HTR-8/SVneo (cell line): ENCODE data around the gene CPNE1.

Experiments
- DNase-seq: peaks from one replicate; pipeline ENCODE4 v3.0.0; 2011; ENCODE audit warnings: low spot score, mixed read lengths; ENCODE audit not compliant: insufficient read length
- FAIRE-seq: peaks from 2 replicates; lab custom pipeline; 2011; peaks lifted over from hg19 to GRCh38; lab: Jason Lieb, UNC

CPNE1 gene

DNA sequence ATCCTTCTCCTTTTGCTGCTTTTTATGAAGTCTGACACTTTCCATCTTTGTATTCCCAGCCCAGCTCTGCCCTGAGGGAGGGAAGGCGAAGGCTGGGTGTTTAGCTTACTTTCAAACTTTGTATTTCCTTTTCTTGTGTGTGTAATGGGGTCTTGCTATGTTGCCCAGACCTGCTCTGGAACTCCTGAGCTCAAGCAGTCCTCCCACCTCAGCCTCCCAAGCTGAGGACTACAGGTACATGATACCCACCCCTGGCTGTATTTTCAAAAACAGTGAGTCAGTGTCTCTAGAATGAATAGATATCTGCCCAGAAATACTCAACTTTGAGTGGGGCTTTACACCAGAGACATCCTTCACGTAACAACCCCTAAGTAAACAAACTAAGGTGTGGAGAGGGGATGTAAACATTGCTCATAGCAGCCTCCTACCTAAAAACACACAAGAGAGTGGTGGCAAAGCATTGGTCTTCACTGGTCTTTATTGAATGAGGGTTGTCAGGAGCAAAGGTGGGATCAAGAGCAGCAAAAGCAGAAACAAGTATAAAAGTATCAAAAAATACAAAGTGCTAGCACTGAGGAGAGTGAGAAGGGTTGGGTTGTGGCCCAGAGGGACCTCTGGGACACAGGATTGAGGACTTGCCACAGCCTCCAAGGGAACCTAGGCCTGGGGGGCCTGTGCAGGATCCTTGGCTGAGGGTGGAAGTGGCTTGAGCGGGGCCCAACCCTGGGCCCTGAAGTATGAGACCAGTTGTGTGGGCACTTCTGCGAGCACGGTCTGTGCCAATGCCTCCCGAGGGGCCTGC is 38.9 kb downstream of the CPNE1 start:
- no peak for FAIRE-seq
- DNase-seq = no peak

DNA sequence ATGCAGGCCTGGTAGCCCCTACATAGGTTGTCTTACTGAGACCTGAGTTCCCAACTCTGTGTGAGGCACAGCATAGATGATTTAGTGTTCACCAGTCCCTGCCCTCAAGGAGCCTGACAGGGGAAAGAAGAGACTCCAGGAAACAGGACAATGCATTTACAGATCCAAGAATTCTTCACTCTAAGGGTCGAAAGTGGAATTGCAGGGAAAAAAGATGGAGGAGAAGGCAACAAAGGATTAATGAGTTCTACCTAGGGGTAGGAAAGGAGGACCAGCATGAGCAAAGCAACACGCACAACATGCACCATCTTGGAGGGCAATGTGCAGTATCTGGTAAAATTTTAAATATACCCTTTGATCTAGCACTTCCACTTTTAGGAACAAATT is 43.1 kb downstream of the CPNE1 start:
- no peak for FAIRE-seq

DNA sequence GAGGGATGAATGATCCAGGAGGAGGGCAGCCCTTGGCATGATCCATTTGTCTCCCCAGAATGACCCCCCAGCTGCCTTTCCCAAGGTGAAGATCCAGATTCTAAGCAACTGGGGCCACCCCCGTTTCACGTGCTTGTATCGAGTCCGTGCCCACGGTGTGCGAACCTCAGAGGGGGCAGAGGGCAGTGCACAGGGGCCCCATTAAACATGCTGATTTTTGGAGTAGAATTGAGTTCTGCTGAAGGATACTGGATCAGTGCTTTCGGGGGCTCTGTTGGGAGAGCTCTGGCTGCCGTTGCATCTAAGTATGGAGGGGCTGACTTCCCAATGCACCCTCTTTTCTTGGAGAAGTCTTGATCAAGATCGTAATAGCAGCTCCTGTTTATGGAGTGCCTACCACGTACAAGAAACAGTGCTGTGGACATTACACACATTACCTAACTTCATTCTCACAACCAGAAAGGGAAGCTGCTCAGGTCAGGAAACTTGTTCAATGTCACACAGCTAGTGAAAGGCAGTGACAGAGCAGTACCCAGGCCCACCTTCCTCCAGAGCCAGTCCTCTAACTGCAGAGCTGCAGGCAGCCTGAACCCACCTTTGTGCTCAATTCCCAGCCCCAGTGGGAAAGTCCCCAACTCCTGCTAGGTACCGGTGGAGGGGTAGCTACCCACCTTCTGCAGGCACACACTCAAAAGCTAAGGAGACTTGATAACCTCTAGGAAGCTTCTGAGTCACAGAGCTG is 43.7 kb downstream of the CPNE1 start:
- FAIRE-seq = no peak

More for the DNA sequence above, 43.1 kb downstream of the CPNE1 start:
- DNase-seq = no peak

DNA sequence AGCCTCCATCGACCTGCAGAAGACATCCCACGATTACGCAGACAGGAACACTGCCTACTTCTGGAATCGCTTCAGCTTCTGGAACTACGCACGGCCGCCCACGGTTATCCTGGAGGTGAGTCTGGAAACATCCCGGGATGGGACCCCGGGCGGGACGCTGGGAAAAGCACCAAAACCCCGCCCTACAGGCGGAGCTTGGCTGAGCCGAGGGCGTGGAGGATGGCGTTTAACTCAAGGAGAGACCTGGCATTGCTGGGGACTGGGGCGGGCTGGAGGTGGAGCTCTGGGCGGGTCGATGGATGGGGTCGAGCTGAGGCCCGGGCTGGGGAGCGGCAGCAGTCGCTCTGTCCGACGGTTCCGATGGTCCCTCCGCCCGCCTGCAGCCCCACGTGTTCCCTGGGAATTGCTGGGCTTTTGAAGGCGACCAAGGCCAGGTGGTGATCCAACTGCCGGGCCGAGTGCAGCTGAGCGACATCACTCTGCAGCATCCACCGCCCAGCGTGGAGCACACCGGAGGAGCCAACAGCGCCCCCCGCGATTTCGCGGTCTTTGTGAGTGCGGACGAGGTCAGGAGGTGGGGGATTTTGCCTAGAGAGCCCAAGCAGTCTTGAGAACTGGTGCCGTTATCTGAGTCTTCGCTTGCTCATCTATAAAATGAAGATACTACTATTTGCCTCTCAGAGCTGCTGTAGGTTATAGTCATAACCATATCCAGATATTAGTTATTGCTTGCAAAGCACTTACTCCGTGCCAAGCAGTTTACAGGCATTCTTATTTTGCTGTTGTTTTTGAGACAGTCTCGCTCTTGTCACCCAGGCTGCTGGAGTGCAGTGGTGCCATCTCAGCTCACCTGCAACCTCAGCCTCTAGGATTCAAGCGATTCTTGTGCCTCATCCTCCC is 45.3 kb downstream of the CPNE1 start:
- FAIRE-seq = peak; percentile 89
- peak; percentile 95 for DNase-seq

More for the DNA sequence above, 43.7 kb downstream of the CPNE1 start:
- DNase-seq = no peak

DNA sequence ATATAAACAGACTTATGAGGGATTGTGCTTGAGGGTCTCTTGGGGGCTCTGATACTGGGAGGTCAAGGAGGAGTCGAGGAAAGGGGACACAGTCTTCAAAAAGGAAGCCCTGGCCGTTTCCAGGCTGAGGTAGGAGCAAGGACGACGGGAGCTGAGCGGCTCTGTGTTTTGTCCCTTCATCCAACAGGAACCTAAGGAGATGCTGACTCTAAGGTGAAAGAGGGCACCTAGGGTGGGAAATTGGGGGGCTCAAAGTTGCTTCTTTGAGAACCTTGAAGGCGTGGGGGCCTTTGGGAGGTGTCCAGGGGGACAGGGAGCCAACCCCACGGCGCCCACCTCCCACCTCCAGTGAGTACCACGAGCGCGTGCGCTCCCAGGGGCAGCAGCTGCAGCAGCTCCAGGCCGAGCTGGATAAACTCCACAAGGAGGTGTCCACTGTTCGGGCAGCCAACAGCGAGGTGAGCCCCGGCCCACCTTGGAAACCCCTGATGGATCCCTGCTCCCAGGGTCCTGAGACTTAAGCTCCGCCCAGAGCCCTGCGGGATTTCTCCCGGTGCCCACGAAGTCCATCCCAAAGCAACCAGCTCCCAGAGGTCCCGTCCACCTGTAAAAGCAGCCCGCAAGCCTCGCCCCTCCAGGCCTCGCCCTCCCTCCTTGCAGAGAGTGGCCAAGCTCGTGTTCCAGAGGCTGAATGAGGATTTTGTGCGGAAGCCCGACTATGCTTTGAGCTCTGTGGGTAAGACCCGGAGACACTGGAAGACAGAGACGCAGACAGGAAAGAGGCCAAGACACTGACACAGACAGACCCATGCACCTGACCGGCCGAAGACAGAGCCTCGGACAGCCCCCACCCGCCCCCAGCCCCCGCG is 46.2 kb downstream of the CPNE1 start:
- no peak for FAIRE-seq
- peak; percentile 39 for DNase-seq

DNA sequence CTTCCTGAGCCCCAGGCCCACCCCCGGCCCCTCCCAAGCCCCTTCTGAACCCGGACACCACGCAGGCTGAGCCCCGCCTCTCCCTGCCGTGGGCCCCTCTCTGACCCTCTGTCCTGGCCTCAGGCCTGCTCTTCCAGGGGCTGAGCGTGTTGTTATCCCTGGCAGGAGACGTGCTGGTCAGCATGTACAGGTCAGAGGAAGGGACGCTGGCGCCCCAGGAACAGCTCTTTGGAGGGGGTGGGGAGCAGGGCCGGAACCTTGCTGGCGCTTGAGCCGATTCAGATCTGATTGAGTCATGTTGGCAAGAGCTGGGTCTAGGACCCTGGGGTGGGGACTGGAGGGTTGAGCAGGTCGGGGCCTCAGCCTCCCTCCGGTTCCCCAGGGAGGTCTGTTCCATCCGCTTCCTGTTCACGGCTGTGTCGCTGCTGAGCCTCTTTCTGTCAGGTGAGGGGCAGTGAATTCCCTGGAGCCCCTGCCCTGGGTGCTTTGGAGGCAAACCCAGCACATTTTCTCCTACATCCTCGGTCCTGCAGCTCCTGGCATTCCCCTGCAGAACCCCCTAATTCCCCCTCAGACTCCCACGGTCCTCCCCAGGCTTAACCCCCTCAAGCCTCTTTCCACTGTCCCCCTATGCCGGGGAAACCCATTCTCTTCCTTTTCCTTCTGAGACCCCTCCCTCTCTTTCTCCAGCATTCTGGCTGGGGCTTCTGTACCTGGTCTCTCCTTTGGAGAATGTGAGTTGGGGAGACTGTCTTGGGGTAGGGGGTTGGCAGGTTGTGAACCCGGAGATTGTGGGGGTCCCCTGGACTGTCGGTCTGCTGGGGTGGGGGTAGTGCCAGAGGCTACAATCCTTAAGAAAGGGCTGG is 47.1 kb downstream of the CPNE1 start:
- FAIRE-seq (no peak), DNase-seq (peak; percentile 53)

DNA sequence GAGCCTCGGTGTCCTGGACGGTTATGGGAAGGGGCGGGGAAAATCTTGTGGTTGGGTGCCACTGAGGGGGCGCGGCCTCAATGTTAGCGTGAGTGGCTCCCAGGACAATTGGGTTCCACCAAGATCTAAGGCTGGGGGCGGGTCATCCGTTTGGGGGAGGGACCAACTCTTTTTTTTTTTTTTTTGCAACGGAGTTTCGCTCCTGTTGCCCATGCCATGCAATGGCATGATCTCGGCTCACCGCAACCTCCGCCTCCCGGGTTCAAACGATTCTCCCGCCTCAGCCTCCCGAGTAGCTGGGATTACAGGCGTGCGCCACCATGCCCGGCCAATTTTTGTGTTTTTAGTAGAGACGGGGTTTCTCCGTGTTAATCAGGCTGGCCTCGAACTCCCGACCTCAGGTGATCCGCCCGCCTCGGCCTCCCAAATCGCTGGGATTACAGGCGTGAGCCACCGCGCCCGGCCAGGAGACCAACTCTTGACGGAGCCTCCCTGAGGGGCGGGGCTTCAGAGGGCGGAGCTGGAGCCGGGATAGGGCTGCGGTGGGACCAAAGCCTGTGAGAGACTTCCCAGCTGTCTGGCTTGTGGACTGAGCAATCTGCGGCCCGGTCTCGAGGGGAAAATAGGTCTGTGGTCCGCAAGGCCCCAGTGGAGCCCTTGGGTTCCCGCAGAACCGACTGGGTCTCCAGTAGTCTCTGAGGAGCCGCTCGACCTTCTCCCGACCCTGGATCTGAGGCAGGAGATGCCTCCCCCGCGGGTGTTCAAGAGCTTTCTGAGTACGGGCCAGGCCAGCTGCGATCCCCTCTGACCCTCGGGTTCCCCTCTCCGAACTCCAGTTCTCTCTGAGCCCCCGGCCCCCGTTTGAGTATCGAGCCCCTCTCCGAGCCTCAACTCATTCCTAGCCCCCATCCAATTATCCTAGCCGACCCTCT is 48.0 kb downstream of the CPNE1 start:
- FAIRE-seq (no peak), DNase-seq (no peak)

DNA sequence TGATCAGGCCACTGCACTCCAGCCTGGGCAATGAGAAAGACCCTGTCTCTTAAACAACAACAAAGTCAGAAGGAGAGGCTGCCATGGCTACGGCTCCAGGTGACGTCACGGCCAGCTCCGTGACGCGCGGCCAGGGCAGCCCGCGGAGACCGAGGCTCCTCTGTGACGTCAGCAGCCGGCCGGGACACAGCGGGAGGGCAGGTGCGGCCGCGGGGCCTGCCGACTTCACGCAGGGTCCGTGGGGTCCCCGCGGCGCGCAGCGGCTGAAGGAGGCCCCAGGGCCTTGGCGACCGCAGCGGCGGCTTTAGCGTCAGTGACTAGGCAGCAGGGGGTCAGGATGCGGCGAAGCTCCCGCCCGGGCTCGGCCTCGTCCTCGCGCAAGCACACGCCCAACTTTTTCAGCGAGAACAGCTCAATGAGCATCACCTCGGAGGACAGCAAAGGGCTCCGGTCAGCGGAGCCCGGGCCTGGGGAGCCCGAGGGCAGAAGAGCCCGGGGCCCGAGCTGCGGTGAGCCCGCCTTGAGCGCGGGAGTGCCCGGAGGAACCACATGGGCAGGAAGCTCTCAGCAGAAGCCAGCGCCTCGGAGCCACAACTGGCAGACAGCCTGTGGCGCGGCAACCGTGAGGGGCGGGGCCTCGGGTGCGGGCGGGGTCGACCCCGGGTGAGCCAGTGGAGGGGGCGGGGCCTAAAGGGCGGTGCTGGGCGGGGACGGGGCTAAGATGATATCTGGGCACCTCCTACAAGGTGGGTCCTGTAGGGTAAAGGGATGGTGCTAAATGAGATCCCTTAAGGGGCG is 48.8 kb downstream of the CPNE1 start, which contains the start of gene SPAG4:
SPAG4 (plus strand) TSS at position 163 of the 798 bp plus-strand sequence; CDS start at position 338, 175 bp downstream.
- peak; percentile 89 for FAIRE-seq
- peak; percentile 98 for DNase-seq

DNA sequence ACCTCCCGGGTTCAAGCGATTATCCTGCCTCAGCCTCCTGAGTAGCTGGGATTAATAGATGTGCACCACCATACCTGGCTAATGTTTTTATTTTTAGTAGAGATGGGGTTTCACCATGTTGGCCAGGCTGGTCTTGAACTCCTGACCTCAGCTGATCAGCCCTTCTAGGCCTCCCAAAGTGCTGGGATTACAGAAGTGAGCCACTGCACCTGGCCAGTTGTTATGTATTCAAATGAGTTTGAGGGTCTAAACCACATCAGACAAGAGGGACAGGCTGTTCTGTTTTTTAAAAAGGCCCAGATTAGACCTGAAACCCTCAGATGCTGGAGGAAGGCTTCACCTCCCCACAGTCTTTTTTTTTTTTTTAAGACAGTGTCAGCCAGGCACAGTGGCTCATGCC is 53.2 kb downstream of the CPNE1 start:
- no peak for DNase-seq
- FAIRE-seq = no peak

DNA sequence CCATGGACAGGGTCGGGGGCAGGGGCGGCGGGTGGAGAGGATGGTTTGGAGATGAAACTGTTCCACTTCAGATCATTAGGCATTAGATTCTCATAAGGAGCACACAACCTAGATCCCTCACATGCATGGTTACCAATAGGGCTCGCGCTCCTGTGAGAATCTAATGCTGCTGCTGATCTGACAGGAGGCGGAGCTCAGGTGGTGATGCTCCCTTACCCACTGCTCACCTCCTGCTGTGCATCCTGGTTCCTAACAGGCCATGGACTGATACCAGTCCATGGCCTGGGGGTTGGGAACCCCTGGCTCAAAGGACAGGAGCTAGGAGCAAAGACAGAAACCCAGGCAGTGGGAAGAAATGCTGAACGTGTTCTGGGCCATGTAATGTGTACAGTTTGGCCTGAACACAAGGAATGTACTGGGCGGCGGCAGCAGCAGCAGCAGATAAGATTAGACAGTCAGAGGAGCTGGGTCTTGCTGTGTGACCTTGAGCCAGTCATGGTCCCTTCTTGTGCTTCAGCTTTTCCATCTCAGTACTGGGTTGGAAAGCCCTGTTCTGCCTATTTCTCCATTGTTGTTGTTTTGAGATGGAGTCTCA is 53.8 kb downstream of the CPNE1 start:
- no peak for FAIRE-seq
- DNase-seq = no peak

DNA sequence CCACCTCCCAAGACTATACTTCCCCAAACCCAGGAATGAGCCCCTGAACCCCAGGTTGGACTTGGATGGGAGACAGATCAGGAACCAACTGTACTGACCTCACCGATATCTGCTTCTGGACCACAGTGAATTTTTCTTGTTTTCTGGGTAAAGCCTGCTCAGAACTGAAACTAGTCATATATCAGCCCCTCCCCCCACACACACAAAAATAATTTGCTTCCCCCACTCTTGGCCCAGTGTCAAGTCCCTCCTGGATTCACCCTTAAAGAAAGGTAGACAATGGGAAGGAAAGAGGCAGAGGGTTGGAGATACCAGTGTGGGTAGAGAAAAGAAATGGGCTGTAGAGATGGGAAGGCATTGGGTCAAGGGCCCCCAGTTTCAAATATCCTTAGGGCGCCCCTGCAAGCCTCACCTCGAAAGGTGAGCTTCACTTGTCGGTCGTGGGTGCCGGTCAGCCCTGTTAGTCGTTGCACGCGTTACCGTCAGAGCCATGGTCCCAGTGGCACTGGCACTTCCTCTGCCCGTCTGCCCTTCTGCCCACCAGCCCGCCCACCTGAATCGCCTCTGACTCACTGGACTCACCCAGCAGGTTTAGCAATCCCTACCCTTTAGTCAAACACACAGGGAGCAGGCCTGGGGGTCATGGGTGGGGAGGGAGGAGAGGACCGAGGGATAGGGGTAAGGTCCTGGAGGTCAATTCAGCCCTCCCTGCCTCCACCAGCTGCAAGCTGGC is 57.5 kb downstream of the CPNE1 start:
- FAIRE-seq = no peak
- no peak for DNase-seq

DNA sequence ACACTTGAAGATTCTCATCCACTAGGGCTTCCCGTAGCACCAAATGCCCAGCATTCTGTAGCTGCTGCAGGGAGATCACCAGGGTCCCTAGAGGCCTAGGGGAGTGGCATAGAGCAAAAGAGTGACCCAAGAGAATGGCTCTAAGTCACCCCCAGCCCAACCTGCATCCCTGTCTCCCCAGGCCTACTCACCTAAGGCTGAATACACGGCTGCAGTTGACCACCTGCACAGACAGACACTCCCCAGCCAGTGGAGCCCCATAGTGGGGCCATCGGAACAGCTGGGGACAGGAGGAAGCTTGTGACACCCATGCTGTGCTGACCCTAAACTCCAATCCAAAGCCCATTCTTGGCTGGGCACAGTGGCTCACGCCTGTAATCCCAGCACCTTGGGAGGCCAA is 58.6 kb downstream of the CPNE1 start:
- FAIRE-seq = no peak
- no peak for DNase-seq

DNA sequence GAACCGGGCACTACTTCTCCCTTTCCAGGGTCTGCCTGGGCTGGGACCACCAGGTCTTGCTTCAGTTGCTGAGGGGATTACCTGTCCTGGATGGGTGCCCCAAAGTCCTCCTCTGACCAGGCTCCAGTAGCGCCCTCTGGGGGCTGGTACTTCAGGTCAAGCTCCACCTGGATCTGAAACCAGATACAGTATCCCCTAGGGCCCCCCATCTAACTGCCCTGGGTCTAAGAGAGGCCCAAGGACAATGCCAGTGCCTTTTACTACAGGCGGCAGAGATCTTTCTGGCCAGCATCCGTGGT is 60.3 kb downstream of the CPNE1 start:
- no peak for DNase-seq
- no peak for FAIRE-seq

DNA sequence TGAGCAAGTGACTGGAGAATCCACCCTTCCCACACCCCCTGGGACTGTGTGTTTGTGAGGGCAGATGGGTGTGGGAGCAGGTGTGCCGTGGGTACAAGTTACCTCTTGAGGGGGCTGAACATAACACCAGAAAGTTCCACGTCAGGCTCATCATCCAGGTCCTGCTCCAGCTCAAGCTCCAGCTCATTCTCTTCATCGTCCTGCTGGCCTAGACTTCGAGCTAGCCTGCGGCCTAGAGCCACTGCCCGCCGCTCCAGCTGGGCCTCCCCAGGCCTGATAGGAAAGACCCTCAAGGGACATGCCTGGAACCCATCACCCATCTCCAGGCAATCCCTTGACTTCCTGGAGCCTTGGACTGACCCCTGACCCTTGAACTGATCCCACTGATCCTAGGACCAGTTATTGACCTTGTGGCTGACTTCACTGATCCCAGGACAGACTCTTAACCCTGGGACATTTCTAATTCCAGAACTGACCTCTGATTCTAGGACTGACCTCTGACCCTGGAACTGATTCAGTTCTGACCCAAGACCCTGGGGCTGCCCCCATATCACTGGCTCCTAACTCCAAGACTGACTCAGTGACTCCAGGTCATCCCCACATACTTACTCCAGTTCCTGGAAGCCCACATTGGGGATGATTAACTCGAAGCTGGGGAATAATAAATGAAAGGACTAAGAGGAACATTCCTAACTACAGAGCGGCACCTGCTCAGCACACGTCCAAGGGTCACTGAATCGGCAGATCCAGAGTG is 60.8 kb downstream of the CPNE1 start:
- FAIRE-seq (peak; percentile 48), DNase-seq (no peak)

DNA sequence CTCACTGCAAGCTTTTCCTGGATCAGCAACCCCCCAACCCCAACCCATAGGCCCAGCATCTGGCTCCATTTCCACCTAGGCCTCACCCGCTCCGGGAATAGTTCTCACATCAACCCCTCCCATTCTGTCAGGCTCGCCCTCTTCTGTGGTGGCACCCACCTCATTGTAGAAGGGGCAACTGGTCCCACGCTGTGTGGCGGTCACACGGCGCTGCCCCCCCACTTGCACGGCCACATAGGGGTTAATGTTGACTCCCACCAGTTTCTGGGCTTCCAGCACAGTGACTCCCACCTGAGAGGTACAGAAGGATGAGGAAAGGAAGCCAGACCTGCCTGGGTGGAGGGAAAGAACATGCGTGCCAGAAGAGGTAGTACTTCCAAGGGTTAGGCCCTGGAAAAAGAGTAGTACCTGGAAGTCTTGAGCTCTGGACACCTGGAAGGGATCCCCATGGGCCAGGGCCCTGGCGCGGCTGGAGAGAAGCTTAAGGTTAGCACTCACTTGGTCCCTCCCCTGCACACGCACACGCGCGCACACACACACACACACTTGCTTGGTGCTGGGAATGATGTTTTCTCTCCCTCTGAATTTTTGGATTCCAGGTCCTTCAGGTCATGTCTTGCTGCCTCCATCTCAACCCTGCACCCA is 61.7 kb downstream of the CPNE1 start:
- FAIRE-seq (no peak), DNase-seq (no peak)
